Measurements from ENCODE around the gene SNTG2.
"Not testable (repeated sequence)": the region's sequence is repeated elsewhere in the genome, so short reads cannot be mapped to it uniquely, and the experiment has no call there.

The SNTG2 gene

DNA sequence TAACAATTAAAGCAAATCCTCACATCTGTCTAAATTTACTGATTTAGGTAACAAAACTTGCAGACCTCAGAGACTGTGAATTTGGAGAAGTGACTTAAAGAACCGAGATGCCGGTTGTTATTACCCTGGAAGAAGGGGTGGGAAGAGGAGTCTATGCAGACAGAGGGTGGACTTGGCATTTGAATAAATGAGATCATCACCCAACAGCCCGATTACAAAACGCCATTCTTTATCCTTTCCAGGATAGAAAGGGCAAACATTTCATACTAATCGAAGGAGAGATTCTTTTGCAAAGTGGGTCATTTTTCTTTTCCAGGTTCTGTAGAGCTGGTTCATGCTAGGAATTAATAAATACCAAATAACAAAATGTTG lies 389.5 kb downstream of the SNTG2 start:
- no peak for DNase-seq

DNA sequence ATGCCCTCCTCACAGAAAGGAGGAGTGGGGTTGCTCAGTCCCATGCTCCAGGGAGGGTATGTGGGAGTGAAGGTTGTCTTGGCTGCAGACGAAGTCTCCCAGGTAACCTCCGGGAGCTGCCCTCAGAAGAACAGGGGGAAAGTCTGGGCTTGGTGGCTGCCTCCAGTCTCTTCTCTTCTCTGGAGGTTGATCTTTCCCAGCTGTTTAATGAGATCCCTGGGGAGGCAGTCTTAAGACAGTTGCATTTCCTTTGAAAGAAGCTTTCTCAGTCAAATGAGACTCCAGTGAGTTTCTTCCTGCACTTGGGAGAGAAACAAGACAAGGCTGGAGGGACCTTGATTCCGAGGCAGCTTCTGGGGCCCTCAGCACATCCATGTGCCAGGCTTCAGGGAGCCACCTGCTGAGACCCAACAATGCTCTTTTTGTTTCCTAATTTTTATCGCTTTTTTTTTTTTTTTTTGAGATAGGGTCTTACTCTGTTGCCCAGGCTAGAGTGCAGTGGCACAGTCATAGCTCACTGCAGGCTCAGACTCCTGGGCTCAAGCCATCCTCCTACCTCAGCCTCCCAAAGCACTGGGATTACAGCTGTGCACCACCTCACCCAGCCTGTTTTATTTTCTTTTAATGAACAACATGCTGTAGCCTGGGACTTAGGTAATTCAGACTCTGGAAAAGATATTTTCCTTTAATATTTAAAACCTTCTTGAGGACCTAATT lies 390.9 kb downstream of the SNTG2 start:
- no peak for DNase-seq

GRCh38 chr2:1348789-1349188 lies 398.1 kb downstream of the SNTG2 start:
- no peak for DNase-seq

DNA sequence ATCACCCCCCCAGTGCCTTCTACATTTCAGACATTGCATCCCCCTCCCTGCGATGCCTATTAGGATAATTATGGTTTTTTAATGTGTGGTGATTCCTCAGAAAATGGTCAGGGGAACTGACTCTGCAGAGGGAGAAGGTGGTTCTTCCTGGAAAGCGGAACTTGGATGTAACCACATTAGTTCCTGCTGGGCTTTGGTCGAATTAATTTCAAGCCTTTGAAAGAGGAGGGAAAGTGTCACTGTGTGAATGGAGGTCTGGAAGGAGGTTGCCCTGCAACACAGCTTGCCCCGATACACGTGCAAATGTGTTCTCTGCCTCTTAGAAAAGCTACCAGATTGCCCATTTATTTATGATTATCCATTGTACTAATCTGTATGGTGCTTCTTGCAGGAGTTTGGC lies 399.5 kb downstream of the SNTG2 start:
- DNase-seq: peak in 2 of 4 experiments; percentile 5

- DNase-seq: no peak
Observed at GRCh38 chr2:1353124-1353523, 402.5 kb downstream of the SNTG2 start.

DNA sequence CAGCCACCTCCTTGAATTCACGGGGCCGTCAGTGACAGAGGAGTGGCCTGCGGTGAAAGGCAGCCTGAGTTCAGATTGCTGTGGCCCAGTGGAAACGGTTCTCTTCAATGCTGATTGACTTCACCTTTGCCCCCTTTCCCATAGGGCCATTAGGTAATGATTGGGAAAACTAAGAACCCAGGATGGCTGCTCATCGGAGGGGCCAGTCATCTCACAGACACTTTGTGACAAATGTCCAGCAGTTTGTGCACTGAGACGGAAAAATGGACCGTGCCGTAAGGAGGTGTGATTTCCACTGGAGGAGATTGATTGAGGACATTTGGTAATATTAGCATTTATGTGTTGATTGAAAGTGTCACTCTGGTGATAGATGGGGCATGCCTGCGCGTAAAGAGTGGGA lies 402.9 kb downstream of the SNTG2 start:
- DNase-seq: no peak

- DNase-seq: no peak
Observed at GRCh38 chr2:1360144-1360543, 409.5 kb downstream of the SNTG2 start.

- DNase-seq: no peak
Observed at GRCh38 chr2:1360557-1361250, 410.1 kb downstream of the SNTG2 start.

GRCh38 chr2:1363367-1363766 lies 412.7 kb downstream of the SNTG2 start:
- DNase-seq: no peak

DNA sequence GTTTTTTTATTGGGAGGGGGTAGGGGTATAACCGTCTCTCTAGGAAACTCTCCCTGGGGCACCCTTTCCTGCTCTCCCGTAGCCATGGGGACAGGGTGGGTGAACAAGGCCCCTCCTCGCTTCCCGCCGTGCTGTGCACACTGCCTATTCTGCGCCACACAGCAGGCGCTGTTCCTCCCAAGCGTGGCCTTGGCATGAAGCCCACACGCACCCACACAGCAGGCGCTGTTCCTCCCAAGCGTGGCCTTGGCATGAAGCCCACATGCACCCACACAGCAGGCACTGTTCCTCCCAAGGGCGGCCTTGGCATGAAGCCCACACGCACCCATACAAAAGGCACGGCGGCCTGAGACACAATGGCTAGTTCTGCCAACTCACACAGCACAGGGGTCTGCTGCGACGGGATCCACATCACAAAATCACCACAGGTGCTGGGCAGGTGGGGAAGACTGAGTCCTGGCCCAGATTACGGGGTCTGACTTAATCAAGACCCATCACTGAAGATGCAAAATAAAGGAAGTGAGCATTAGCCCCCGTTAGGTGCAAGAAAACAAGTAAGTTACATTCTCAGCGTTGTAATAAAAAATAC lies 416.0 kb downstream of the SNTG2 start:
- peak; percentile 70 to 81 (median 74) for DNase-seq

GRCh38 chr2:1367601-1368000 lies 417.0 kb downstream of the SNTG2 start:
- no peak for DNase-seq

DNA sequence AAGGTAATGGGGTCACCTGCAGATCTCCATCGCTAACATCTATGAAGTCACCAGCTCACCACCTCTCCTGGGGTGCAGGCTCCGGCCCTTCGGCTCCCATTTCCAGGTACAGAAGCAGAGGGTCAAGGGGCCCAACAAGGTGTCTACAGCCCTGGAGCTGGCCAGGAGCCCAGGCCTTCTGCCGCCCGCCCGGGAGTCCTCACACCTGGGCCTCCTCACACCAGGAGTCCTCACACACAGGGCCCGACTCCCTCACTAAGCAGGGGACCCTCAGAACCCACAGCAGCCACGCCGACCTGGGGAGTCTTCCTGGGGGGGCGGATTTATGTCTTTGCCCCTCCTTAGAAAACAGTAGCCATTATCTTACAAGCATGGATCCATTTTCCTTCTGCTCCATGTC lies 419.3 kb downstream of the SNTG2 start:
- DNase-seq: no peak

- no peak for DNase-seq
Observed at GRCh38 chr2:1370461-1370860, 419.8 kb downstream of the SNTG2 start.

- DNase-seq: no peak
Observed at GRCh38 chr2:1371082-1371481, 420.4 kb downstream of the SNTG2 start.

- DNase-seq: no peak
Observed at GRCh38 chr2:1373830-1374229, 423.2 kb downstream of the SNTG2 start.

DNA sequence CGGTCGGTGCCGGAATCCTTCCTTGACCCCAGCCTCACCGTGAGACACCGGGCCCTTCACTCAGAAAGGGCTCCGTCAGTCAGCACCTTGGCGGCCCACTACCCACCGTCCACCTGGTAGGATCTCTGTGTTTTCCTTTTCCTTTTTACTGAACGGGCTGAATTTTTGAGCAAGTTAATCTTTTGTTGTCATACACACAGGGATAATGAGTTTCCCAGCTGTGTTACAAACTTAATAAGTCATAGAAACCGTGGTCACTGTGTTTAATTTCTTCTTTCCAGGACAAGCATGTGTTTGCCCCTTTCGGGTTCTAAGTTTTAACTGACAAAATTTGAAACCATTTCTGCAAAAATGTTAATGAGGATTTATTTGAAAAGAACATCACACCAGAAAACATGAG lies 423.6 kb downstream of the SNTG2 start:
- DNase-seq: no peak

GRCh38 chr2:1375794-1376193 lies 425.1 kb downstream of the SNTG2 start:
- DNase-seq: no peak

GRCh38 chr2:1377473-1377872 lies 426.8 kb downstream of the SNTG2 start:
- DNase-seq: no peak

DNA sequence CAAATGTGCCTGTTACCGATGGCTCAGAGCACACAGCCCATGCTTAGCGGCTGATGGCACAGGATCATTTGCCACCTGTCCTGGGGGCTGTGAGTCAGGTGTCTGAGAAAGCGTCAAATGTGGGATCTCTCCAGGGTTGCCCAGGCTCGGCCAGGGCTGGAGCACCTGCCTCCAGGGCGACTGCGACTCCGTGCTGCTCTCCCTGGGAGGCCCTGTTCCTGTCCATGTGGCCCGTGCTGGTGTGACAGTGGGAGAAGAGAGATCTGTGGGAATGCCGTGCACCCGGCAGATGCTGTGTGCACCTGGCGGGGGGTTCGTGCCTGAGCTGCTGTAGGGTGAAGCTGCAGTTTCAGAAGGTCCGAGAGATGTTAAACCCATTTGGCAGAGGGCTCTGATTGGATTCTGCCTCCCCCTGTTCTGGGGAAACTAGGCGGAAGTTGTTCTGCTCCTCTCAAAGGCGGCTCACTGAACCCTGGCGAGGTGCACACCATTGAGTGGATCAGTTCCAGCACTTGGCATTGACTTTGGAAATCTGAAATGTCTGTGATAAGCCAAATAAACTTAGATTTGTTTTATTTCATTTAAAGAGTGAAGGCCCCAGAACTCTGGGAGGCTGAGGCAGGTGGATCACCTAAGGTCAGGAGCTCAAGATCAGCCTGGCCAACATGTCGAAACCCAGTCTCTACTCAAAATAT lies 428.0 kb downstream of the SNTG2 start:
- no peak for DNase-seq

DNA sequence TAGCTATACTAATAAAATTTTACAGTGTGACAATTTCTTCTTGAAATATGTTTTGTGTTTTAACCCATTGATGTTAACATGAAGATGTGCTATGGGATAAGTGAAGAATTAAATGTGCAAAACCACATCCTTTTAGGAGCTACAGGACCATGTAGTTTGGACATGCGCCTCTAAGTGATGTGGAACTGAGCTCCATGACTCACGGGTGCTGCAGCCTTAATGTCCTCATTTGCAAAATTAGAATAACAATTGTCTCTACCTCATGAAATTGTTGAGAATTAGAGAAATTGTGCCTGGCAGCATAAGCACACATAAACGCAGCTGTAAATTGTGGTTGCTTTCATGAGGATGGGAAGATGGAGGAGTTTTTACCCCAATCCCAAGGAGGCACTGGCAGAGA lies 431.0 kb downstream of the SNTG2 start:
- no peak for DNase-seq

DNA sequence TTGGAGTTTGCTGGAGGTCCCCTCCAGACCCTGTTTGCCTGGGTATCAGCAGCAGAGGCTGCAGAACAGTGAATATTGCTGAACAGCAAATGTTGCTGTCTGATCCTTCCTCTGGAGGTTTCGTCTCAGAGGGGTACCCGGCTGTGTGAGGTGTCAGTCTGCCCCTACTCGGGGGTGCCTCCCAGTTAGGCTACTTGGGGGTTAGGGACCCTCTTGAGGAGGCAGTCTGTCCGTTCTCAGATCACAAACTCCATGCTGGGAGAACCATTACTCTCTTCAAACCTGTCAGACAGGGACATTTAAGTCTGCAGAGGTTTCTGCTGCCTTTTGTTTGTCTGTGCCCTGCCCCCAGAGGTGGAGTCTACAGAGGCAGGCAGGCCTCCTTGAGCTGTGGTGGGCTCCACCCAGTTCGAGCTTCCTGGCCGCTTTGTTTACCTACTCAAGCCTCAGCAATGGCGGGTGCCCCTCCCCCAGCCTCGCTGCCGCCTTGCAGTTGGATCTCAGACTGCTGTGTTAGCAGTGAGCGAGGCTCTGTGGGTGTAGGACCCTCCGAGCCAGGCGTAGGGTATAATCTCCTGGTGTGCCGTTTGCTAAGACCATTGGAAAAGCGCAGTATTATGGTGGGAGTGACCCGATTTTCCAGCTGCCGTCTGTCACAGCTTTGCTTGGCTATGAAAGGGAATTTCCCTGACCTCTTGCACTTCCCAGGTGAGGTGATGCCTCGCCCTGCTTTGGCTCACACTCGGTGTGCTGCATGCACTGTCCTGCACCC lies 437.5 kb downstream of the SNTG2 start:
- not testable (repeated sequence) for DNase-seq

GRCh38 chr2:1390118-1390517 lies 439.5 kb downstream of the SNTG2 start:
- DNase-seq: not testable (repeated sequence)

DNA sequence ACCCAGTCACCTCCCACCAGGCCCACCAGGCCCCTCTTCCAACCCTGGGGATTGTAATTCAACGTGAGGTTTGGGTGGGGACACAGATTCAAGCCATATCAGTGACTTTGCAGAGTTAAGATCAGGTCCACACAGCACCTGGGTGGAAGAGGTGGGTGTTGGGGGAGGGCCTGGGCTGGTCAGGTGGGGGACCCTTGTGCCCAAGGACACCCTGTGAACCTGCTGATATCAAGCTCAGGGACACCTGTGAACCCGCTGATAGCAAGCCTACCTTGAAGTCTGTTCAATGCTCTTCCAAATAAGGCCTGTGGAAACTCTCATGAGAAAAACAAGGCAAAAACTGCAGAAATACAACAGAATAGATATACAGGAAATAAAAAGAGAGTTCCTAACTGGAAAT lies 442.7 kb downstream of the SNTG2 start:
- no peak for DNase-seq
